IPS DF 6.9 (cell line): Measurements from ENCODE around the gene ARHGAP26.

Source experiments
- DNase-seq: peaks from one replicate; pipeline ENCODE4 v3.0.0-alpha.2; 2013; ENCODE audit warnings: low read depth, low spot score
- H3K27ac ChIP-seq: one replicate; pipeline ENCODE4 v1.5.1; 2013; ENCODE audit warnings: low read length, control low read depth
- H3K27me3 ChIP-seq: 2 replicates; pipeline ENCODE4 v1.6.1; 2013; ENCODE audit warnings: mild to moderate bottlenecking, low read length; ENCODE audit not compliant: control insufficient read depth, insufficient read depth
- H3K36me3 ChIP-seq: 2 replicates; pipeline ENCODE4 v1.6.1; 2013; ENCODE audit warnings: low read length; ENCODE audit not compliant: control insufficient read depth, insufficient read depth
- H3K4me1 ChIP-seq: 2 replicates; pipeline ENCODE4 v1.6.1; 2013; ENCODE audit warnings: low read length; ENCODE audit not compliant: control insufficient read depth, insufficient read depth
- H3K4me3 ChIP-seq: 2 replicates; pipeline ENCODE4 v1.5.1; 2013; ENCODE audit warnings: mild to moderate bottlenecking, low read length
- H3K9me3 ChIP-seq: 2 replicates; pipeline ENCODE4 v1.6.1; 2013; ENCODE audit warnings: low read length, inconsistent platforms; ENCODE audit not compliant: control insufficient read depth, insufficient read depth
- WGBS: extraction: QIAGEN DNeasy Blood & Tissue Kit; methylation state at CpG from one replicate; pipeline ENCODE4 v1.1.7; 2013; ENCODE audit warnings: mixed read lengths, missing lambda C conversion rate; ENCODE audit not compliant: insufficient read length, insufficient coverage; 5-methylcytosine and 5-hydroxymethylcytosine counted together

Gene ARHGAP26

DNA sequence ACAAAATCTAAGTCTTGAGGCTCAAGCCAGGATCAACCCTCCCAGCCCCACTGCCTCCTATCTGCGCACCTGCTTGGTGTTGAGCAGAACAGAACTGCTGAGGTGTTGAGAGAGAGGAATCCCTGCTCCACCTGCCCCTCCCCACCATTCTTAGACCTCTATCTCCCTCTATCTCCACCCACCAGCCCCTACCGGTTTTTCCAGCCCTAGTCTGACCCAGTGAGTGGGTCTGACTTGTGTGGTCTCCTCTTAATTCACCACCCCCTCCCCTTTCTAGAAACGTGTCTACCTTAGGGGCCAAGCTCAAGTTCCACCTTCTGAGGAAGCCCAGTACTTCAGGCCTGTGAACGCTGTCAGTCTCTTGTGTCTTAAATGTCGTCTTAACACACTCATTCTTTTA lies 93.7 kb downstream of the ARHGAP26 start:
- H3K27ac ChIP-seq = peak overlapping the region; percentile 25
- H3K4me1 ChIP-seq = peaks cover 12% of the 10 kb centered on the region; the same call in 1 of the 2 replicates
- H3K27me3 ChIP-seq = no peaks in the 10 kb centered on the region
- no CpG with 5 or more reads among the region's 5 CpGs for WGBS
- no peak for DNase-seq
- H3K36me3 ChIP-seq = no peaks in the 10 kb centered on the region
- H3K4me3 ChIP-seq = no peak overlapping the region
- H3K9me3 ChIP-seq = no peaks in the 10 kb centered on the region

- H3K27ac ChIP-seq = peak overlapping the region; percentile 25
- no peaks in the 10 kb centered on the region for H3K36me3 ChIP-seq
- no CpG with 5 or more reads among the region's 13 CpGs for WGBS
- no peaks in the 10 kb centered on the region for H3K9me3 ChIP-seq
- no peak for DNase-seq
- H3K4me1 ChIP-seq = peaks cover 12% of the 10 kb centered on the region; the same call in 1 of the 2 replicates
- H3K27me3 ChIP-seq = no peaks in the 10 kb centered on the region
- no peak overlapping the region for H3K4me3 ChIP-seq
Observed at GRCh38 chr5:142864290-142865260, 94.4 kb downstream of the ARHGAP26 start.

DNA sequence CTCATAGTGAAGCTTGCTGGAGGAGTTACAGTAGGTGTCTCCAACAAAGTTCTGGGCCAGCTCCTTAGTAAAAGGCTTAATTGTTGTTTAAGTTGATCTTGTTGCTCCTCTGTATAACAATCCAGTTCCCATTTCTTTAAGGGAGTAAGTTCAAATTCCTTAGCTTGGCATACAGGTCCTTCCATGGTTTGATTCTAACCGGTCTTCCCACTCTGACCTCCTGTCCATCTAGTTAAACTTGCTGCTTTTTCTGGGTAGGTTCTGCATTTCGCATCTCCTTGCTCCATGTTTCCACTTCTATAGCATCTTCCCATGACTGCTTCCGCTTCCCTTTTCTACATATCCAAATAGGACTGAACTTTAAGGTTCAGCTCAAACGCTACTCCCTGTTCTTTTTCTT lies 95.5 kb downstream of the ARHGAP26 start:
- H3K4me3 ChIP-seq = no peak overlapping the region
- WGBS = no CpG with 5 or more reads among the region's 4 CpGs
- no peaks in the 10 kb centered on the region for H3K36me3 ChIP-seq
- no peaks in the 10 kb centered on the region for H3K27me3 ChIP-seq
- DNase-seq = no peak
- H3K27ac ChIP-seq = no peak overlapping the region
- H3K4me1 ChIP-seq = peaks cover 12% of the 10 kb centered on the region; the same call in 1 of the 2 replicates
- H3K9me3 ChIP-seq = no peaks in the 10 kb centered on the region

GRCh38 chr5:142866563-142867275 lies 96.5 kb downstream of the ARHGAP26 start:
- no peak overlapping the region for H3K27ac ChIP-seq
- no peak for DNase-seq
- no peaks in the 10 kb centered on the region for H3K9me3 ChIP-seq
- no peaks in the 10 kb centered on the region for H3K36me3 ChIP-seq
- H3K4me1 ChIP-seq = peaks cover 10% of the 10 kb centered on the region; the same call in 1 of the 2 replicates
- H3K27me3 ChIP-seq = no peaks in the 10 kb centered on the region
- no peak overlapping the region for H3K4me3 ChIP-seq
- no CpG with 5 or more reads among the region's 10 CpGs for WGBS

GRCh38 chr5:142869886-142870285 lies 99.7 kb downstream of the ARHGAP26 start:
- H3K4me3 ChIP-seq = no peak overlapping the region
- no peaks in the 10 kb centered on the region for H3K36me3 ChIP-seq
- no peaks in the 10 kb centered on the region for H3K9me3 ChIP-seq
- H3K4me1 ChIP-seq = peaks cover 7% of the 10 kb centered on the region; the same call in 1 of the 2 replicates
- no peaks in the 10 kb centered on the region for H3K27me3 ChIP-seq
- no CpG with 5 or more reads among the region's 3 CpGs for WGBS
- no peak overlapping the region for H3K27ac ChIP-seq
- no peak for DNase-seq

- no peak overlapping the region for H3K4me3 ChIP-seq
- no peak overlapping the region for H3K27ac ChIP-seq
- H3K9me3 ChIP-seq = no peaks in the 10 kb centered on the region
- no peaks in the 10 kb centered on the region for H3K27me3 ChIP-seq
- no peak for DNase-seq
- no CpG with 5 or more reads among the region's 9 CpGs for WGBS
- no peaks in the 10 kb centered on the region for H3K36me3 ChIP-seq
- peaks cover 5% of the 10 kb centered on the region; the same call in 1 of the 2 replicates for H3K4me1 ChIP-seq
Observed at GRCh38 chr5:142870532-142871362, 100.6 kb downstream of the ARHGAP26 start.

- H3K4me3 ChIP-seq = no peak overlapping the region
- H3K9me3 ChIP-seq = no peaks in the 10 kb centered on the region
- H3K36me3 ChIP-seq = no peaks in the 10 kb centered on the region
- H3K4me1 ChIP-seq = peaks cover 5% of the 10 kb centered on the region; the same call in 1 of the 2 replicates
- no CpG with 5 or more reads among the region's 13 CpGs for WGBS
- DNase-seq = no peak
- no peaks in the 10 kb centered on the region for H3K27me3 ChIP-seq
- no peak overlapping the region for H3K27ac ChIP-seq
Observed at GRCh38 chr5:142871363-142872193, 101.4 kb downstream of the ARHGAP26 start.

DNA sequence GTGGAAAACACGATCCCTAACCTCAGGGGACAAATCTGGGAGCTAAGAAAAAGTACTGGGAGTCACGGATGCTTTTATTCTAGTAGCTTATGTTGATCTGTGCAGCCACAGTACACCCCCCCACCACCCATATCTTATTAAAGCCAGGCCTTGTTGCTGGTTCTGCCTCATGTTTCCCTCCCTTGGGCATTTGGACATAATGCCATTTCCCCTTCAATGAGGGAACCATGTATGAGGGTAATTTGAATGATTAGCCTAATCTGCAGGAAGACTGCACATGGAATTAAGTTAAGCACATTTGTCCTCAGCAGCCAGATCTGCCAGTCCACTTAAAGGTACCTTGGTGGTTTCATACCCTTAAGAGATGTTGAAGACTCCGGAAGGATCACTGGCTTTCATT lies 102.0 kb downstream of the ARHGAP26 start:
- H3K36me3 ChIP-seq = no peaks in the 10 kb centered on the region
- DNase-seq = no peak
- H3K27ac ChIP-seq = no peak overlapping the region
- H3K4me1 ChIP-seq = peaks cover 3% of the 10 kb centered on the region; the same call in 1 of the 2 replicates
- H3K4me3 ChIP-seq = no peak overlapping the region
- no CpG with 5 or more reads among the region's 3 CpGs for WGBS
- no peaks in the 10 kb centered on the region for H3K9me3 ChIP-seq
- H3K27me3 ChIP-seq = no peaks in the 10 kb centered on the region

DNA sequence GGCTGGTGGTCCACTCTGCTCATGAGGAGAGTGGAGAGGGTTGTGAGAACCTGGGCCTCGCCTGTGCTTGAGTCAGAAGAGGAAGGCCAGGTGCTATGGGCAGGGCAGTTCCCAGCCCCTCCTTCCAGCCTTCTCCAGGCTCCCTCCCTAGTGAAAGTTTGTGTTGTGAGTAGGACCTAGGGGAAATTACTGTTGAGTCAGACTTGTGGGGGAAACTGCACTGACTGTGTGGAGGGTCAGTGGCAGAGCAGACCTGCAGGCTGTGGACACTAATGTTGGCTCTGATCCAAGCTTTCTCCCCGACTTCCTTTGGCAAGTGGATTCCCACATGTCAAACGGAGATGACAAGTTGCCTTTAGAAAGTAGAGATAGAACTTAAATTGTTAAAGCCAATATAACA lies 102.6 kb downstream of the ARHGAP26 start:
- H3K4me3 ChIP-seq = no peak overlapping the region
- no peaks in the 10 kb centered on the region for H3K9me3 ChIP-seq
- H3K4me1 ChIP-seq = peaks cover 3% of the 10 kb centered on the region; the same call in 1 of the 2 replicates
- no peak overlapping the region for H3K27ac ChIP-seq
- WGBS = no CpG with 5 or more reads among the region's 3 CpGs
- H3K36me3 ChIP-seq = no peaks in the 10 kb centered on the region
- H3K27me3 ChIP-seq = no peaks in the 10 kb centered on the region
- no peak for DNase-seq
